AG09309 (cell line): ENCODE data around the gene ZFHX3.
A peak's percentile ranks its signal among the peaks of the same experiment; 100 is the strongest.
"Not testable (repeated sequence)": the region's sequence is repeated elsewhere in the genome, so short reads cannot be mapped to it uniquely, and the experiment has no call there.

ENCODE experiments used
- DNase-seq: peaks from one replicate; pipeline ENCODE4 v3.0.0-alpha.2; 2010; ENCODE audit warnings: low read depth
- H3K4me3 ChIP-seq: 2 replicates; pipeline ENCODE4 v1.5.1; 2011; ENCODE audit warnings: mild to moderate bottlenecking, low read depth, low read length, moderate library complexity; ENCODE audit not compliant: control insufficient read depth
- CTCF ChIP-seq: IDR thresholded peaks from 2 replicates; pipeline ENCODE4 v1.5.1; 2011; ENCODE audit warnings: mild to moderate bottlenecking, low read depth, low read length, inconsistent platforms; ENCODE audit not compliant: insufficient read depth, control insufficient read depth; ENCODE audit errors: missing control alignments

Gene ZFHX3

GRCh38 chr16:72991644-72992043 lies 56.3 kb downstream of the ZFHX3 start:
- no peak for DNase-seq
- no peak for TF ChIP-seq CTCF
- no peak overlapping the region for H3K4me3 ChIP-seq

GRCh38 chr16:72991211-72991610 lies 56.7 kb downstream of the ZFHX3 start:
- DNase-seq, result no peak
- TF ChIP-seq CTCF, result no peak
- no peak overlapping the region for H3K4me3 ChIP-seq

- peak overlapping the region; percentile 23; the same call in 1 of the 2 replicates for H3K4me3 ChIP-seq
- no peak for TF ChIP-seq CTCF
- DNase-seq, result no peak
Observed at GRCh38 chr16:72990571-72990970, 57.4 kb downstream of the ZFHX3 start.

- peak overlapping the region; percentile 23 for H3K4me3 ChIP-seq
- TF ChIP-seq CTCF, result no peak
- peak; percentile 76 for DNase-seq
Observed at GRCh38 chr16:72989579-72990551, 58.1 kb downstream of the ZFHX3 start.

GRCh38 chr16:72989203-72989578 lies 58.7 kb downstream of the ZFHX3 start:
- H3K4me3 ChIP-seq, DNase-seq: not testable (repeated sequence)

GRCh38 chr16:72988569-72988968 lies 59.4 kb downstream of the ZFHX3 start:
- H3K4me3 ChIP-seq, result no peak overlapping the region
- no peak for TF ChIP-seq CTCF
- no peak for DNase-seq

GRCh38 chr16:72987480-72987901 lies 60.4 kb downstream of the ZFHX3 start:
- DNase-seq, result no peak
- no peak overlapping the region for H3K4me3 ChIP-seq
- TF ChIP-seq CTCF, result no peak
